ENCODE measurements around the gene CACFD1.

DNA sequence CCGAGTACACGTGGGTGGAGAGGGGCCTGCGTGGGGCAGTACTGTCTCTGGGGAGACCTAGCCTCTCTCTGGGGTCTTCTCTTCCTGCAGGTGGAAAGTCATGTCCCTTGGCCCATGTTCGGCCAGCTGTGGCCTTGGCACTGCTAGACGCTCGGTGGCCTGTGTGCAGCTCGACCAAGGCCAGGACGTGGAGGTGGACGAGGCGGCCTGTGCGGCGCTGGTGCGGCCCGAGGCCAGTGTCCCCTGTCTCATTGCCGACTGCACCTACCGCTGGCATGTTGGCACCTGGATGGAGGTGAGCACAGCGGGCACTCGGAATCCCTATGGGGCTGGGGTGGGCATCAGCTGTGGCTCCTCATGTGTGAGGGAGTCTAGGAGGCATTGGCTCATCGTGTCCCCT, 5.5 kb upstream of the CACFD1 start:
- TF ChIP-seq, protein P1, sequence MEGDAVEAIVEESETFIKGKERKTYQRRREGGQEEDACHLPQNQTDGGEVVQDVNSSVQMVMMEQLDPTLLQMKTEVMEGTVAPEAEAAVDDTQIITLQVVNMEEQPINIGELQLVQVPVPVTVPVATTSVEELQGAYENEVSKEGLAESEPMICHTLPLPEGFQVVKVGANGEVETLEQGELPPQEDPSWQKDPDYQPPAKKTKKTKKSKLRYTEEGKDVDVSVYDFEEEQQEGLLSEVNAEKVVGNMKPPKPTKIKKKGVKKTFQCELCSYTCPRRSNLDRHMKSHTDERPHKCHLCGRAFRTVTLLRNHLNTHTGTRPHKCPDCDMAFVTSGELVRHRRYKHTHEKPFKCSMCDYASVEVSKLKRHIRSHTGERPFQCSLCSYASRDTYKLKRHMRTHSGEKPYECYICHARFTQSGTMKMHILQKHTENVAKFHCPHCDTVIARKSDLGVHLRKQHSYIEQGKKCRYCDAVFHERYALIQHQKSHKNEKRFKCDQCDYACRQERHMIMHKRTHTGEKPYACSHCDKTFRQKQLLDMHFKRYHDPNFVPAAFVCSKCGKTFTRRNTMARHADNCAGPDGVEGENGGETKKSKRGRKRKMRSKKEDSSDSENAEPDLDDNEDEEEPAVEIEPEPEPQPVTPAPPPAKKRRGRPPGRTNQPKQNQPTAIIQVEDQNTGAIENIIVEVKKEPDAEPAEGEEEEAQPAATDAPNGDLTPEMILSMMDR (conservative IDR thresholded peaks at IDR 0.05; ENCODE audit: low read depth, low read length) = no peak
- TF ChIP-seq EZH2phosphoT487 (IDR thresholded peaks at IDR 0.05; ENCODE audit: borderline replicate concordance, low read length) = no peak
- no peak for TF ChIP-seq EZH2 (IDR thresholded peaks at IDR 0.05; ENCODE audit: low read length, unreplicated experiment)
